ENCODE measurements around the gene CENPP.
"Not testable (repeated sequence)": the region's sequence is repeated elsewhere in the genome, so short reads cannot be mapped to it uniquely, and the experiment has no call there.

The CENPP gene

GRCh38 chr9:92611621-92612285 is 286.0 kb downstream of the CENPP start:
- in situ Hi-C loops (cut with MboI; ENCODE audit: low sequenced_read_pairs), result no loop called here

GRCh38 chr9:92612292-92612691 is 286.5 kb downstream of the CENPP start:
- in situ Hi-C loops (cut with MboI; ENCODE audit: low sequenced_read_pairs), result no loop called here

- in situ Hi-C loops (cut with MboI; ENCODE audit: low sequenced_read_pairs), result no loop called here
Measured at GRCh38 chr9:92612816-92613215, 287.1 kb downstream of the CENPP start.

DNA sequence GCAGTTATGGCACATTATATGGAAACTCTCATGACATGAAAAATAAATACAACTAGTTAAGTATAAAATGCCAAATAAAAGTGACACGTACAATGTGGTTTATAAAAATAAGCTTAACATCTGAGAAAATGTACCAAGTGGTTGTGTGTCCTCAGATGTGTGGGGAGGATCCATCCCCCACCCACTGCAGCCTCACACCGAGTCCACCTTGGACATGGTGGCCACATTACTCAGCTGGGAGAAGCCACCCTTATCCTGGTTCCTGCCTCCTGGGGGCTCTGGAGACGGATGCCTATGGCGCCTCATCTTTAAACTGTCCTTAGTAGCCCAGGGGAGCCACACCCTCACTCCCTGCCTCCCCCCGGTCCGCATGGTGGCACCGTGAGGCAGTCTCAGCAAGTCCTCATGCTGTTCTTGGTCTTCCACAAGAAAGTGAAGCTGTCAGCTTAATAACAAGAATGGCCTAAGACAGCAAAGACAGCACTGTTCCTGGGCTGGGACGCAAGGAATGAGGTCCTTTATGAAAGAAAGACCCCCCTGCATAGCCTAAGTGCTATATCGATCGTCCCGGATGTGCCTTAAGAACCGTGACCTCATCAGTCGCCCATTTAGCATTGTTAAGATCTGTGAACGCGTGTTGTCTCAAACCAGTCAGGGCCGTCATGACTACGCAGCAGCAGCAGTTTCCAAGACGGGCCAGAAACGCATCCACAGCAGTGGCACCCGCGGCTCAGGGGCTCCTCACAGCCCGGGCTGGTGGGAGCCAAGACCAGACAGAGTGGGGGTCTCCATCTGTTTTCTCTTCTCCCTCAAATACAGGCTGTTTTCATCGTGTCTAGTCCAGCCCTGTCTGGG is 287.7 kb downstream of the CENPP start:
- in situ Hi-C loops (cut with MboI; ENCODE audit: low sequenced_read_pairs), result no loop called here

DNA sequence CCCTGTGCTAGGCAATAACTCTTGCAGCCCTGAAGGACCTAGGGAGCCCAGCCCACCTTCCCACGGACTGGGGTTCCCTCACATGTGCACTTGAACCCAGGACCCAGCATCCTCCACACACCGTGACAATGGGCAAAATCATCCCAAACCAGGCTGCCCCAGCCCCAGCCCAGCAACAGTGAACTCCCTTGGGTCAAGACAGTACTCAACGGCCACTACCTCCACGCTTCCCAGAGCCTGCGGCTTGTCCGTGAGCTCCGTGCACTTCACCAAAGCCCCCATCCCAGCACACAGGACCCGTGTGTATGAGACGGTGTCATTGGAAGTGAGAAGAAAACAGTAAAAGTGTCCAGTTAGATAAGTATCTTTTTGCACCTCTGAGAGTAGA is 288.4 kb downstream of the CENPP start:
- in situ Hi-C loops (cut with MboI; ENCODE audit: low sequenced_read_pairs), result no loop called here

DNA sequence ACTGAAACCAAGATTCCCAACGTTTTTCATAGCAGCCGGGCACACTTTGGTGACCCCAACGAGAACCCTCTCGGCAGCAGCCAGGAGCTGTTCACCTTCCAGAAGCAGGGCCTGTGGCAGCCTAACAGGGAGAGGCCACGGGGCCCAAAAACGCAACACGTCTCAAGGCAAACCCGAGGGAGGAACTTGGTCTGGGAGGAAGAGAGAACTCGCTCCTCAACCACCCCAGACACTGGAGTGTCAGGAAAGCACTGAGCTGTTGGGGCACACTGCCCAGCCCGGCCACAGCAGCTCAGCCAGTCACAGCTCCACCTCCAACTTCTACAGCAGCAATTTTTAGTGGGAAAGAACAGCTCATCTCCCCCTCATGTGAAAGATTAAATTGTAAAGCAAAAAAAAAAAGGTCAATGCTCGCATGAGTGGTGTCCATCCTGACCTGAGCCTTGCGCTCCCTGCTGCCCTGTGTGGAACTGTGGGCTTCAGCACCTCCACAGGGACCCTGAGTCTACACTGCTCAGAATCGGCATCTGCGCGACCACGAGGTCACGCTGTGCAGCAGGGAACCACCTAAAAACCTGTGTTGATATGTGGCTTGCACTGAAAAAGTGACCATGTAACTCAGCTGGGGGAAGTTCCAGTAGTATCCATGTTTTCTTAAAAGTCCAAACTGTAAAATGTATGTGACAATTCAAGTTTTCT is 289.2 kb downstream of the CENPP start:
- in situ Hi-C loops (cut with MboI; ENCODE audit: low sequenced_read_pairs), result no loop called here

GRCh38 chr9:92615790-92616189 is 290.0 kb downstream of the CENPP start:
- in situ Hi-C loops (cut with MboI; ENCODE audit: low sequenced_read_pairs), result no loop called here

DNA sequence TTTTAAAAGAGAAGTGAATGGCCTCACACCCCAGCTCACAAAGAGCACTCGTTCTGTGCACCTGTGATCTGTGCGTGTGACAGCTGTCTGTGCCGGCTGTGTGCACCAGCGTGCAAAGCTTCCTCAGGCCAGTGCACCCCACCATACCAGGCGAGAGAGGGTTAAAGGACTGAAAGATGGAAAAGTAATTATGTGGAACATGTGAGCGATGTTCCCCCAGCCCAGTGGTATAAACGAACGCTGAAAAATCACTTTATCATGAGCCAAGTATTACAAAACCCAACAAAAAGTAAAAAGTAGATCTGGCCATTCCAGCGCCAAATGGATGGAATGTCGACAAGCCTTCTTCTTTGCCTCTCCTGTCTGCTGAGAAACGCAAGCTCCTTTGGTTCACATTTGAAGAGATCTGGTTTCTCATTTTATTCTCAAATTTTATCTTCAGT is 290.5 kb downstream of the CENPP start:
- in situ Hi-C loops (cut with MboI; ENCODE audit: low sequenced_read_pairs), result no loop called here

GRCh38 chr9:92616655-92617111 is 290.9 kb downstream of the CENPP start:
- in situ Hi-C loops (cut with MboI; ENCODE audit: low sequenced_read_pairs), result no loop called here

DNA sequence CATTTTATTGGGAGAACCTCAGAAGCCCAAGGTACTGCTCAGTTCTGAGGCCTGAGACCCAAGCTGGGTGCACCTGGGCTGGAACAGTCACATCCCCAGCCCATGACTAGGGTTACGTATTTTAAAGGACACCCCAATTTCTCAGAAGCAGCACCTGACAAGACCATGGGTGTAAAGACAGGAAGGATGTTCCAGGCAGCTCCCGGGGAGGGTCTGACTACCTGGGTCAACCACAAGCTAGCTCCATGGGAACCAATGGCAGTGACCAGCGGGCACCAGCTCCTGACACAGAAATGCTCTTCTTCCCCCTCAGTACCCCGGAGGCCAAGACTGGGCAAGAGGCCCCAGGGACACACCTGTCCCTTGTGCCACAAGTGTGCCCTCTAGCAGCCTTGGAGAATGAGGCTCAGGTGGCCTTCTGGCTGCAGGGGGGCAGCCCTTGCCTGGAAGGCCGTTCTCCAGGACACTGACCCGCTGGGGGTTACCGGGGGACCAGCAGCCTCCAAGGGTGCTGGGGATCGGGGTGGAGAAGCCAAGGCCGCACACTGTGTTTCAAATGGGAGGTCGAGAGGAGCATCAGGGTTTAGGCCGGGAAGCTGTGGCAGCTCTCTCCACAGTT is 291.6 kb downstream of the CENPP start:
- in situ Hi-C loops (cut with MboI; ENCODE audit: low sequenced_read_pairs), result no loop called here

DNA sequence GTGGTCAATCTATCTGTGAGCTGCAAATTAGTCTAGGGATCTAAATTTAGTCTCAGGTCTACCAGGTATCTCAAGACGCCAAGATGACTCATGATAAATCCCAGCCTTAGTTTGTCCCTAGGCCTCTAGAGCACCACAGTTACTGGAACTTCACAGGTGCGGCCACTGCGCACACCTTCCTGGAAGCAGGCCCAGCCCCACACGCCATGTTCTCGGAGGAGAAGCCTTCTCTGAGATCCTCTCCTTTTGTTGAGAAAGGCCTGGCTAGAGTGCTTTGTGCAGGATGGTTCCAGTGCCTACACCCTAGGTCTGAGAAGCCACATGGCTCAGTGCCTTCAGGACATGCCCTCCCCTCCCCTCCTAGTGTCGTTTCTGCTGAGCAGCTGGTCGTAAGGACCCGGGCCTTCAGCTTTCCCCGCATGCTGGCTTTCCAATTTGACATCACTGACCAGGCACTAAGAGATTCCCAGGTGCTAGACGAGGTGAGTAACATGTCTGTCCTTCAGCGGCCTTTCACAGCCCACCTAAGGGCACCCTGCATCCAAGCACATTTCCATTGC is 292.3 kb downstream of the CENPP start:
- in situ Hi-C loops (cut with MboI; ENCODE audit: low sequenced_read_pairs), result no loop called here

DNA sequence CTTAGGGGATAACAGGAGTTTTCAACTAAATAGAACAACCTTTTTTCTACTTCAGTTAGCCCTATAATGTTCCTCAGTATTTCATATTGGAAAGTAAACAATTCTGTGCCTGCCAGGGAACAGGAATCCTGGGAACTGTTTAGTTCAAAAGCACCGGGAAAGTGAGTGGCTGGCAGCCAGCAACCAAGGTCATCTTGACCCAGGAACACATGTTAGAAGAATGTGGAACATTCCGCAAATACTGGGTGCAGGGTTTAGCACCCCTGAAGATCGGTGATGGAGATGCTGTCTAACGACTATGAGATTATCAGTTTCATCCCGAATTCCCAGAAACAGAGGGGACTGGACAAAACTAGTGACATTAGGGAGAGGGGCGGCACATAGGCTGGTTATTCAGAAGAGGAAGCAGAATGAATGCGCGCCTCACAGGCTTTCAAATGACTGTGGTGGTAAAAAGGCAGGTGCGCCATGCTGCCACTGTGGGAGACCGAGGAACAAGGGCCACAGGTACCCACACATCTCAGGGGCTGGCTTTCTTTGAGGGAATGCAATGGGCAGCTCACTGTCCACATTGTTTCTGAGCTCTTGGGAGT is 293.0 kb downstream of the CENPP start:
- in situ Hi-C loops (cut with MboI; ENCODE audit: low sequenced_read_pairs), result no loop called here

DNA sequence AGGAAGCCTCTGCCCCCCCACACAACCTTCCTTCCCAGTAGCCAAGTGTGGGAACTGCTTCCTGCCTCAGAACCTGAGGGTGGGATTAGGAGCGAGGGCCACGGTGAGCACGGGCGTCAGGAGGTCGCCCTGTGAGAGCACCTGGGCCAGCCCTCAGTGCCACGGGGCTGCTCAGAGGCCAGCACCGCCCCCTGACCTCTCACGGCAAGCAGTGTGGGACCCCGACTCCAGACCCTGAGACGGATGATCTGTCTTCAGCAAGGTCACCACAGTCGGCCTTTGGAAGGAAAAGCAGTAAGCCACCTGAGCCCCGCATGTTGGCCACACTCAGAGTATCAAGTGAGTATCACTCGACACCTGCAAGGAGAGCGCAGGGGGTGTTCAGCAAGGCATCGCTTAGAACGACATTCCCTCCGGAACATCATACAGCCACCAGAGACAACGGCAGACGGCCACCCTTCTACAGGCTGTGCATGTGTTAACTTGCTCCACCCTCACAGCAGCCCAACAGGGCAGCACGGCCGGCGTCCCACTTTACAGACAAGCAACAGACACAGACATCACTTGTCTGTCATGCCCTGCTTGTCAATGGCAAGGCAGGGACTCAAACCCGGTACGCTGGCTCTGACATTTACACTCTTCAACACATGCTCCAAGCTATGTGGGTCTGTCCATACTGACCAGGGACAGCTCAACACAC is 294.0 kb downstream of the CENPP start:
- in situ Hi-C loops (cut with MboI; ENCODE audit: low sequenced_read_pairs), result no loop called here

DNA sequence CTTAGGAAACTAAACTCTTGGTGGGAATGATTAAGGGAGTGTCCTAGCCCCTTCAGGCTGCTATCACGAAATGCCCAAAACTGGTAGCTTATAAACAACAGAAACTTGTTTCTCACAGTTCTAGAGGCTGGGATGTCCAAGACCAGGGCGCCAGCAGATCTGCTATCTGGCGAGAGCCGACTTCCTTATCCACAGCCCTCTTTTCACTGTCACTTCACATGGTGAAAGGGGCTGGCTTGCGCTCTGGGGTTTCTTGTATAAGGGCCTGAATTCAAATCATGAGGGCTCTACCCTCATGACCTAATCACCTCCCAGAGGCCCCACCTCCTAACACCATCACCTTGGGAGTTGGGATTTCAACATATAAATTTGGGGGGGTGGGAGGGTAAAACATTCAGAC is 295.1 kb downstream of the CENPP start:
- in situ Hi-C loops (cut with MboI; ENCODE audit: low sequenced_read_pairs), result no loop called here

GRCh38 chr9:92623936-92624335 is 298.2 kb downstream of the CENPP start:
- in situ Hi-C loops (cut with MboI; ENCODE audit: low sequenced_read_pairs), result not testable (repeated sequence)

DNA sequence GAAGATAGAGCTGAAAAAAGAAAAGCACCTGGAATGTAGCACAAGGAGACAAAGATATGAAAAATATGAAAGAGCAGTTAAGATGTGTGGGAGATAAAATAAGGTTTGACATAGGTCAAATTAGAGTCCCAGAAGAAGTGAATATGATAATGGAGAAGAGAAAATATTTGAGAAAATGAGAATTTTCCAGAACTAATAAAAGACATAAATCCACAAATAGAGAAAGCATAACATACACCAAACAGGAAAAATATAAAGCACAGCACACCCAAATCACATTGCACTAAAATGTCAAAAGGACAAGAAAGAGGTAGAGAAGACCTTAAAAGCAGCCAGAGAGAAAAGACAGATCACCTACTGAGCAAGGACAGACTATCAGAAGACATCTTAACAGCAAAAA is 300.7 kb downstream of the CENPP start:
- in situ Hi-C loops (cut with MboI; ENCODE audit: low sequenced_read_pairs), result no loop called here

- in situ Hi-C loops (cut with MboI; ENCODE audit: low sequenced_read_pairs), result no loop called here
Measured at GRCh38 chr9:92627651-92628050, 301.9 kb downstream of the CENPP start.

DNA sequence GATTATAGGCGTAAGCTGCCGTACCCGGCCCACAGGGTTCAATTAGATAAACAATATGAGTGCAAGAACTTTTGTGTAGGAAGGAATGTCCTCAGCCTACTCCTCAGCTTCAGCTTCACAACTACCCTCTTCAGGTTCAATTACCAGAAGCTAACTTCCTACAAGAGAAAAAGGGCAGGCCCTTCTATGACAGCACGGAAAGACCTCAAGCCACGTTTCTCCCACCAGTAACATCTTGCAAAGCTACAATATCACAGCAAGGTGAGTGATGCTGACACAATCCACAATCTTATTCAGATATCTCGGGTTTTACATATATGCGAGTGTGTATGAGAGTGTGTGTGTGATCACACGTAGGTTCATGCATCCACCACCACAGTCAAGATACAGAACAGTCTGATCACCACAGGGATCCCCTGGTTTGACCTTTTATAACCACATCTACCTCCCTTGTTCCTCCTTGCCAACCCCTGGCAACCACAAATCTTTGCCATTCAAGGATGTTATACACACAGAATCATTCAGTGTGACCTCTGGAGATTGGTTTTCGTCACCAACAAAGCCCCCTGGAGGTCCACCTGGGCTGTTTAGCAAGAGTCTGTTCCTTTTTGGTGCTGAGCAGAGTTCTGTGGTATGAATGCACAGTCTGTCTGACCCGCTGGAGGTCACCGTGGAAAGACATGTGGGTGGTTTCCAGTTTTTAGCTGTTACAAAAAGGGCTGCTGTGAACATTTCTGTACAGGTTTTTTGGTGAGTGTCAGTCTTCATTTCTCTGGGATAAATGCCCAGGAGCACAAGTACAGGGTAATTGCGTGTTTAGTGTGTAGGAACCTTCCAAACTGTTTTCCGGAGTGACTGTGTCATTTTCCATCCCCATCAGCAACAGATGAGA is 305.9 kb downstream of the CENPP start:
- in situ Hi-C loops (cut with MboI; ENCODE audit: low sequenced_read_pairs), result loop anchor here (10.0 kb wide), 1 partner anchor 487 kb away; no protein-coding TSS in a partner anchor

- in situ Hi-C loops (cut with MboI; ENCODE audit: low sequenced_read_pairs), result loop anchor here (10.0 kb wide), 1 partner anchor 488 kb away; no protein-coding TSS in a partner anchor
Measured at GRCh38 chr9:92632641-92633040, 306.9 kb downstream of the CENPP start.
